EL (cell line): Measurements from ENCODE around the gene CTNND2.
"Not testable (repeated sequence)": the region's sequence is repeated elsewhere in the genome, so short reads cannot be mapped to it uniquely, and the experiment has no call there.

Experiments
- DNase-seq: peaks from one replicate; pipeline ENCODE4 v3.0.0-alpha.2; 2016

CTNND2 gene

DNA sequence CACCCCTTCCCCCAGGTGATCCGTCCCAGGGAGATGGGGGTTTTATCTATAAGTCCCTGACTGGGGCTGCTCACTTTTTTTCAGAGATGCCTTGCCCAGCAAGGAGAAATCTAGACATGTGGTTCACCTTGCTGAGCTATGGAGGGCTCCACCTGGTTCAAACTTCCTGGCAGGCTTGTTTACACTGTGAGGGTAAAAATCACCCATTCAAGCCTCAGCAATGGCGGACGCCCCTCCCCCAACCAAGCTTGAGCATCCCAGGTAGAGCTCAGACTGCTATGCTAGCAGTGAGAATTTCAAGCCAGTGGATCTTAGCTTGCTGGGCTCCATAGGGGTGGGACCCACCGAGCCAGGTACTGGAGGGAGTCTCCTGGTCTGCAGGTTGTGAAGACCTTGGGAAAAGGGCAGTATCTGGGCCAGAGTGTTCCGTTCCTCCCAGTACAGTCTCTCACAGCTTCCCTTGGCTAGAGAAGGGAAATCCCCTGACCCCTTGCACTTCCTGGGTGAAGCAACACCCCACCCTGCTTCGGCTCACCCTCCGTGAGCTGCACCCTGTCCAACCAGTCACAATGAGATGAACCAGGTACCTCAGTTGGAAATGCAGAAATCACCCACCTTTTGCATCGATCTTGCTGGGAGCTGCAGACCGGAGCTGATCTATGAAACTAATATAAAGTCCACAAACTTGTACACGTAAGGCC, 231.7 kb downstream of the CTNND2 start:
- DNase-seq: no peak

DNA sequence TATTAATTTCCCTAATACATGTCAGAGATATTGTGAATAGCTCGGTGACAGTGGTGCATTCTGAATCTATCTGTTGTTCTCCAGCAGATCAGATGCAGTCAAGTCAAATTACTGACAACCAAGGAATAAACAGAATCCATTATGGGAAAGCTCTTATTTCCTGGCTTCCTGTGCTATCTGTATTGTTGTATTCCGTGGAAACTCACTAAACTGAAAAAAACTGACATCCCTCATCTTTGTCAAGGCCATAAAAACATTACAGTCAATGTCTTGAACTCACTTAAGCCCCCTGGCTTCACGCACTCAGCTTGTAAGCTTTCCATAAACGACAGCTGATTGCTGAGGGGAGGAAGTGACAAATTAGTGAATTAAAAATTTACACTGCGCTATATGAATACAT, 245.9 kb downstream of the CTNND2 start:
- no peak for DNase-seq

DNA sequence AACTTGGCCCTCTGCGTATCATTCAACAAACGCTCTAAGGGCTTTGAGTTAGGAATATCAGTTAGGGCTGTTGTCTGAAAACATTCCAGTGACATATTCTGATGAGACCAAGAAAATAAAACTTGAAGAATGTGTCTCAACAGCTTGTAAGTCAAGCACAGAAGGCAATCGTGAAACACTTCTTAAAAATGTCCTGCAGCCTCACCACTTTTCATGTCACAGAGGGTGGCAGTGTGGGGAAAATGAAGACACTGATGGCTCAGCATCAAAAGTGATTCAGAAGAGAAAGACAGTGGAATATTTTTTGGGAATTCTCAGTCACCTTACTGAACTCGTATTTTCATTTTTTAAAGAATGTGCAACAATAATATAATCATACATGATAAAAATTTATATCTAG, 247.3 kb downstream of the CTNND2 start:
- DNase-seq: no peak

DNA sequence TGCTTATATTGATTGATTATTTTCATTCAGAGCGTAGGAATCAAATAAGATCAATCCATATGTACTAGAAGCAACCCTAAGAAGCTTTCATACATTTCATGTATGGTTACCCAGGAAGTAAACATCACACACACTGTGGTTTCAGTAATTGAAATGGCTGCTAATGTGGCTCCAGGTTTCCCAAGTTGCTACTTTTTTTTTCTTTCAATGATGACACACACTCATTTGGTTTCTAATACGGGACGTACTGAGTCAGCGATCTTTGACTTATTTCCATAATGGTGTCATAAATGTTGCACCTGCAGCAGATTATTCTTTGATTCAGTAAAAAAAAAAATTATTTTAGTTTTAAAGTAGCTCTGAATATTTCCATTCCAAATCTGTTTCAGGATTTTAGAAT, 248.6 kb downstream of the CTNND2 start:
- DNase-seq: no peak

DNA sequence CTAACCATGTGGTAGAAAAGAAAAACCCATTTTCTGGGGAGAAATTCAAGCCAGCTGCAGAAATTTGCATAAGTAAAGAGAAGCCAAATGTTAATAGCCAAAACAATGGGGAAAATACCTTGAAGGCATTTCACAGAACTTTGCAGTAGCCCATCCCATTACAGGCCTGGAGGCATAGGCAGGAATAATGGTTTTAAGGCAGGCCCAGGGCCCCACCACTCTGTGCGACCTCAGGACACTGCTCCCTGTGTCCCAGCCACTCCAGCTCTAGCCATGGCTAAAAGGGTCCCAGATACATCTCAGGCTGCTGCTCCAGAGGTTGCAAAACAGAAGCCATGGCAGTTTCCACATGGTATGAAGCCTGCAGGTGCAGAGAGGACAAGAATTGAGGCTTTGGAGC, 253.3 kb downstream of the CTNND2 start:
- no peak for DNase-seq

DNA sequence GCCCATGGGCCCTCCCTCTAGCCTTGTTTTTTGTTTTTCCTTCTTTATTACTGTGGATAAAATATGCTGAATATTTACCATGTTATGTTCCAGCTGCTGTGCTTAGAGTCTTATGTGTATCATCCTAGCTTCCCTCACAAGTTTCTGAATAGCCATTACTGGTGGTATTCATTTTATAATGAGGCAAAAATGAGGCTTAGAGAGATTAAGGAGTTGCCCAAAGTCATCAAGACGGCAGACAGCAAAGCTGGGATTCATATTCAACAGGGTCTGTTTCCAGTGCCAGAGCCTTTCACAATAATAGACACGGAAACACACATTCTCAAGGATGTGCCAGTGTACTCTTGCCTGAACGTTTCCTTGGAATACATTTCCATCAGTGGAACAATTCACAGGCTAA, 258.1 kb downstream of the CTNND2 start:
- DNase-seq: no peak

DNA sequence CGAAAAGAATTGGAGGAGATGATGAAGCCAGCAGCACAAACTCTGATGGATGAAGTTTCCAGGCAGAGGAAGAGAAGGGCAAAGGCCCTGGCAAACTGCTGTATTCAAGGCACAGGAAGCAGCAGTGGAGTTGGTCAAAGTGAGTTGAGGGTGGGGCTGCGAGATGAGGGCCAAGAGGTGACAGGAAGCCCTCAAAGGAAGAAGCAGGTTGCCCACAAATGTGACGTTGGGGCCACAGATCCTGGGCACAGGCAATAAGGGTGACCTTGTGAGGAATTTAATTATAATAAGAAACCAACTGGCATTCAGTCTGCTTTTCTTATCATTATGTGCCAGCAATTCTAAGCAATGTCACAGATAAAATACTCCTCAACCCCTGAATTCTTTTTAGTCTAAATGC, 261.8 kb downstream of the CTNND2 start:
- no peak for DNase-seq

DNA sequence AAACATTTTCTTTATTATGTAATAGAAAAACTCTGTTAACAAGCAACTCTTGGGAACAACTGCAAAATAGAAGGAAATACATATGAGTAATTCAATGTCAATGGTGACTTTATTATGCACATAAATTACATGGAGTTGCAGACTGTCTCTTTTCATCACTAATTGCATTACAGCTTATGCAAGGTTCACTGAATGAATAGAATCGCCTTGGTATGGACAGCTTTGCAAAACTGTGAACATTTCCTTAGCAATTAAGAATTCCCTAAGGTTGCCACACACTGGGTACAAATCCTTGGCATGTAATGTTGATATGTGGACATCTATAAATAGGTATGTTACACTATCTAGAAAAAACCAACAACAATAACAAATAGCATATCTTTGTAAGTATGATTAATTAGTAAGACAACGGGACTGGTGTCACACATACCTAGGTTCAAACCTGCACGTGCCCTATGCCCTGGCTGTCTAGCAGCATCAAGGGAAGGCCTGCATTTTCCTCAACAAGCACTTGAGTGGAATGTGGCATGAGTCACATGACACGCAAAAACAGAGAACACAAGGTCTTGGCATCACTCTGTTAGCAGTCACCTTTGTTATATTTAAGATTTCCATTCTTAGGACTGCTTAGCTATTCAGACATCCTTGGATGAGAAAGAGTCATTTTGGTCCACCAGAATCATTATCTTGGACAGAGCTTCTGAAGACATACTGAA, 263.9 kb downstream of the CTNND2 start:
- DNase-seq: no peak

DNA sequence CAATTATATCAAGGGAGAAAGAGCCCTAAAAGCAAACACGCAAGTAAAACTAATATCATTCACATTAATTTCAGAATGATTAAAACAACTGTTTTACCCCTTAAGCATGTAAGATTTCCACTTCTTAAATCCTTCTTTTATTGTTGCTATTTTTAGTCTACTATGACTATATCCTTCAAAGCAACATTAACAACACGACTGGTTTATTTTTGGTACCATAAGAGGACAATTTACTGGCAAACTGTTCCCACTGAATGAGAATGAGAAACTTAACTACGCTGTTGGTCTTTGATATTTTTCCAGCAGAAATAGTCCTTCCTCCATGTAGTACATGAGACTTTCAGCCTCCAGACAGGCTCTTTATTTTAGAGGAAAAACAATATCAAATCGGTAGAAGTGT, 281.5 kb downstream of the CTNND2 start:
- DNase-seq: no peak

DNA sequence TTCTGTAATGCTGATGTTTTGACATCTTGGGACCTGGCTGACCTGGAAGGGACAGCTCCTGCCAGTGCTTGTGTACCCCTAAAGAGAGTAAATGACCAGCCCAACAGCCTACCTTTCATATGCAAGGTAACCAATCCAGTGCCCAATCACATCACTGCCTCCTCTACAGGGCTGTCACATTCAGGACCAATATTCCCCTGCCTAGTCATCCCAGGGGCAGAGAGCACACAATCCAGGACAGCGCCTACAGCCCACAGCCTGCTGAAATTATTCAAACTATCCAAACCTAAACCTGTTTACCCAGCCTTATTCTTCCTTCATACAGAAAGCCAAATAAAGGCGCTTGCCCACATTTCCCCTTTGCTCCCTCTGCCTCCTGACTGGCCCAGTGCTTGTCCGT, 284.1 kb downstream of the CTNND2 start:
- no peak for DNase-seq

DNA sequence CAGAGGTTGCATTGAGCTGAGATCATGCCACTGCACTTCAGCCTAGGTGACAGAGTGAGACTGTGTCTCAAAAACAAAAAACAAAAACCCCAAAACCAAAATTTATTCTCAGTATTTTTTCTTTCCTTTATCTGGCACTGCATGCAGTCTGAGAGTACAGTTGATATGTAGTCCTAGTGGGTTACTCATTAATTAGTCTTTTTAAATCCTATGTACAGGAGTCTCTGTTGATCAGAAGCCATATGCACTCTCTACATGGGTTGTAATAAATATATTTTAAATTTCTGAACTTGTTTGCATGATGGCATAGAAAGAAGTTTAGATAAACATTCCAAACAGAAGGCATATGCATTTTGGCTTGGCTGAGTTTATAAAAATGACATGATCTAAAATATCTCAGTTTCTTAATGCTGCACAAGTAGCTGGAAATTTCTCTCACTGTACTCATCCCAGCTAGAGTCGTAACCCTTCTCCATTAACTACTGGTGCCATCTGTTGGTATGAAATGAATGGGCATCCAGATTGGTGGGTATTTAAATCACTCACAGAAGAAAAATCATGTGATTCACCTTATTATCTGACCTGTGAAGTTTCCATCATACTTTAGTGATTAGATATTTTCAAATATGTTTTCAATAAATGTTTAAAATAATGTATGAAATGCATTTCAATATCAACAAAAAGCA, 284.8 kb downstream of the CTNND2 start:
- no peak for DNase-seq

DNA sequence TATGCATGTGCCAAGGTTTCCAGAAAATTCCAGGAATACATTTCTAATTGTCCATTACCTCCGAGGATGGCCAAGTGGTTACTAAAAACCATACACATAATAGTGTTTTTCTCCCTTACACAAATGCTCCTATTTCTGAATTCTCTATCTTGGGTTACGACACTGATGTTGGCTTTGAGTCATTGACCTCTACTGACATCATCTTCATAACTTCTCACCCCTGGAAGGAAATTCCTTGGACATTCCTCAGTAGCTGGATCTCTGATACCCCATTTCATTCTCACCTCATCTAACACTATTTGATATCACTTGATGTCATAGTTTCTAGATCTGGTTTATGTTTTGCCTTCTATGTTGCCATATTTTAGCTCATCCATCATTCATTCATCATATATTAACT, 287.2 kb downstream of the CTNND2 start:
- no peak for DNase-seq

DNA sequence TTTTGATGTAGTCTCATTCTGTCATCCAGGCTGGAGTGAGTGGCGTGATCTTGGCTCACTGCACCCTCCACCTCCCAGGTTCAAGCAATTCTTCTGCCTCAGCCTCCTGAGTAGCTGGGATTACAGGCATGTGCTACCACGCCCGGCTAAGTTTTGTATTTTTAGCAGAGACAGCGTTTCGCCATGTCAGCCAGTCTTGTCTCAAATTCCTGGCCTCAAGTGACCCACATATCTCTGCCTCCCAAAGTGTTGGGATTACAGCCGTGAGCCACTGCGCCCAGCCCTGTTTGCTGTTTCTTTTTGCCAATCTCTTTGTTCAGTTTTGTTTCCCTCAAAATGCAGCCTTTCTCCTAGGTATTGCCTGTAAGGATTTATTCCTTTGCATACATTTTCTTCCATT, 287.6 kb downstream of the CTNND2 start:
- DNase-seq: not testable (repeated sequence)

DNA sequence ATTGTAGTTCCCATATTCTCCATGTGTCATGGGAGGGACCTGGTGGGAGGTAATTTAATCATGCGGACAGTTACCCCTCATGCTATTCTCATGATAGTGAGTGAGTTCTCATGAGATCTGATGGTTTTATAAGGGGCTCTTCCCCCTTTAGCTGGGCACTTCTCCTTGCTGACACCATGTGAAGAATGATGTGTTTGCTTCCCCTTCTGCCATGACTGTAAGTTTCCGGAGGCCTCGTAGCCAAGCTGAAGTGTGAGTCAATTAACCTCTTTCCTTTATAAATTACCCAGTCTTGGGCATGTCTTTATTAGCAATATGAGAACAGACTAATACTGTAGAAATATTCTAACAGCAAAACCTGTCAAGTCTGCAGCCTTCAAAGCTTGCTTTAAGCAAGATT, 293.2 kb downstream of the CTNND2 start:
- DNase-seq: no peak

DNA sequence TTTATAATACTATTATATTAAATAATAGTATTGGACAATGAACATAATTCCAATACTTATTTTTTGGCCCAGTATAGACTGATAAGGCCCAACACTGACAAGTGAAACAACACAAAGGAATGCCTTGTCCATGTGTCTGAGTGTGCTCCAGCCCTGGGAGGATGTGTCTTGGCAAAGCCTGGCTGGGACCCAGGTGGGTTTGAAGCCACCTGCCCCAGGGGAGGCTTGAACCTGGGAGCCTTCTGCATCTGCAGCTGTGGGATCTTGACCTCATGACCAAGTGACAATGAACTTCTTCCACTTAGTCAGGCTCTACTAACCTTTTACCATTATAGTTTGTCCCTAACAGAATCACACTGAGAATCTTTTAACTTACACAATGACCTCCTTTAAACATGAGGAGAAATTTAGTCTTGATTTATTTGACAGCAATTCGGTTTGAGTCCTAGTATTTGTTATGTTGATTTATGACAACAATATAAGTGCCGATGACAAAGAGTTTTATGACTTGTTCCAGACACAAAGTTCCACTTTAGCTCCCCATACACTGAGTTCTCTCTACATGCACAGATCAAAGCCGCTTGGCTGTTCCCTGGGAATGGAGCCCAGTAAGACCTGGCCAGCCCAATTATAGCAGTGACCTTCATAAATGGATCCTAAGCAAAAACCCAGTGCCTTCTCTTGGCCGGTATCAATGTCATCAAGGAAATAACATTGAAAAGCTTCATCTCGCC, 294.5 kb downstream of the CTNND2 start:
- DNase-seq: no peak

DNA sequence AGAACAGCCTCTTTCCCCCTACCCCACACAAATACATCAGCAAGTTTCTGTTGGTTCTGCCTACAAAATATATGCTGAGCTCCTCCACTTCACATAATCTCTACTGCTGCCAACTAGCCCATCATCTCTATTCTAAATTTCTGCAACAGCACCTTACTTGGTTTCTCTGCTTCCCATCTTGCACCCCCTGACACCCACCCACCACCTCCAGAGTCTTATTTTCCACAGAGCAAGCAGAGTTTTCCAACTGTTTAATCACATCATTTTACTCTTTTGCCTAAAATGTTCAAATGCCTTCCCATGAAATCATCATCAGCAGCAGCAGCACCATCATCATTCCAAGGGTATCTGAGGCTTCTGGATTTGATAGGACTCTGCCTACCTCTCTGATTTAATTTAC, 295.7 kb downstream of the CTNND2 start:
- DNase-seq: no peak

DNA sequence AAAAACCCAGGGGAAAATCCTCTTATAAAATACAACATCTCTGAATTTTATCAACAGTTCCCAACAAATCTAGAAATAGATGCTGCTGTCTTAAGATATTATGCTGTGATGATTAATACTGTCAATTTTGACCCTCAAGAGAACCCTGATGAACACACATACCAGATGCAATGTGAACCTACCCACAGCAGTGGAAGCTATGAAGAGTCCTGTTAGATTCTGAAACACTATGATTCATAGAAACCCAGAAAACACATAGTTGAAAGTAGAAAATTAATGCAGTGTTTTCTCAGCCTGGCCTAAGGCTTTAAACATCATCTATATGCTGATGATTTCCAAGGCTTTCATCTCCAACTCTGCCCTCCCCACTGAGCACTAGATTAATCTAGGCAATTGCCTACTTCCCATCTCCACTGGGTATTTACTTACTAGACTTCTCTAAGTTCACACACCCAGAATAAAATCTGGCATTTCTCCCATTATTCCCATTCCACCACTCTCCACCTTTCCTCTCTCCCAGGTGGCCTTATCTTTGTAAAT, 296.2 kb downstream of the CTNND2 start:
- no peak for DNase-seq

DNA sequence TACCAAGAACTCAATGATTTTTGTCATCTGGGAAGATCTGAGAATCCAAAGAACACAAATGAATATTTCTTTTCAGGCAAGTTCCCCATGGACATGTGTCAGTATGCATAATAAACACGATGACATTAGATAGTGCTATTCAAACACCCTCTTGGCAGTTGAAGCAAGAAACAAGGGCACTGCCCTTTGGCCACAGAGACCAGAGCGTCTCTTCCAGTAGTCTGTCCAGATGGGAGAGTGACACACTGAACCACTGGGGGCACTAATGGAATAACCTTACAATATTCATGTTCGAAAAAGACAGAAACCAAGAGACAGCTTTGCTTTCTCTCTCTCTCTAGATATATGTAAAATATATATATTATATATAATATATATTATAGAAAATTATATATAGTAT, 301.9 kb downstream of the CTNND2 start:
- no peak for DNase-seq

DNA sequence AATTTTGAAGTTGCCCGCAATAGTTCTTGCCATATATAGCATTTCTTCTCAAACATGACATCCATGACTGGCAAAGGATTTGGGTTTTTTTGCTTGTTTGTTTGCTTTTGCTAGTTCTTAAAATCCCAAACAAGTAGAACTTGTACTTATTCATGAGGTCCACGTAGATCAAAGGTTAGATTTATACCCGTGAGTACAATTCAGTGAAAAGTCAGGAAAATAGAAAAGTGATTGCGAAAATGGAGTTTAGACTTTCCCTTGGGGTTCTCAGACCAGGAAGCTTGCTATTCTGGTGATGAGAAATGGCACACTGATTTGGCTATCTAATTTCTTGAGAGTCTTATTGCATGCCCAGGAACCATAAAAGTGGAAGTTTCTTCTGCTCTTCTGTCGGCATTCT, 304.7 kb downstream of the CTNND2 start:
- DNase-seq: no peak

DNA sequence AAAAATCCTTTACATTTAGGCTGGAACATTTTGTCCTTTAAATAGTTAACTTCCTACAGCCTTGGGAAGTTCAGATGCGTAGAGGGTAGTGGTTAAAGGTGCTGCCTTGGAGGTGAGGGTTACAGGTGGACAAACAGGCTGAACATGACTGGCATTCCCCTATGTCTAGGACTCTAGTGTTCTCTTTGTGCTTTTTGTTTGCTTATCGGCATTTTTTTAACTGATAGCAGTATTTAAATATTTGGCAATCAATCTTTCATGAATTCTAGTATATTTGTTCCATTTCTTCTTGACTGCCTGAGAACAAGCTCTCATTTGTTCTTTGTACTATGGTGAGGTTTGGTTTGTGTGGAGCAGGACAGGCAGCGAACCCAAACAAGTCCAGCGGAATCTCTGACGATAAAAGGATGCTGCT, 307.6 kb downstream of the CTNND2 start:
- no peak for DNase-seq

DNA sequence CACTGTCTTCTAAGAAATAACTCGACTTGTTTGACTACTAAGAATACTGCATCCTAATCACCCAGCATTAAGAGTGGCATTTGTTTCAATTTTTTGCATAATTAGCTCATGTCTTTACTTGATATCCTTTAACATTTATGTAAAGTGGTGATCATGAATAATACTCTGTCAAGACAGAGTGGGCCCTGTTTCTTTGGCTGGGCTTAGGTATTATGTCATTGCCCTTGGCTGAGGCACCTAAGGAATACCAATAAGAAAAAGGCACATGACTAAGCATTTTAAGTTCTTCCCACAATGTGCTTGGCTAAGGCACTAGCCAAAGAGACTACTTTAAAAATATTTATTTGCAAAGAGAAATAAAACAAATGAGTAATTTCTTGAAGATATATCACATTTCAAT, 308.1 kb downstream of the CTNND2 start:
- no peak for DNase-seq

DNA sequence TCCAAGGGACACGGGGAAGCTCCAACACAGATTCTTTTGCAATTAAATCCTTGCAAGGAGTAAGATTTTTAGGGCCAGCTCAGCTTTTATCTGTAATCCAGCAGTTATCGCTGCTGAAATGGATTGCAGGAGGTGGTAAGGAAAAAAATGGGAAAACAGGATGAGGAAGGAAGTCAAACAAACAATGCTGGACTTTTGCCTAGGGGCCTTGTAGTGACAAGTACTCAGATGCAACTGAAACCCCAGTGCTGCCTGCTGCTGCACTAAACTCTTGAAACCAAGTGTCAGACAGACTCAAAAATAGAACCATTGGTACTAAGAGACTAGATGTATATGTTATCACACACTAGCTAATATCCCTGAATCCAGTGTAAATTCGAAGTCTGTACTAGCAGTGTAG, 309.2 kb downstream of the CTNND2 start:
- no peak for DNase-seq

DNA sequence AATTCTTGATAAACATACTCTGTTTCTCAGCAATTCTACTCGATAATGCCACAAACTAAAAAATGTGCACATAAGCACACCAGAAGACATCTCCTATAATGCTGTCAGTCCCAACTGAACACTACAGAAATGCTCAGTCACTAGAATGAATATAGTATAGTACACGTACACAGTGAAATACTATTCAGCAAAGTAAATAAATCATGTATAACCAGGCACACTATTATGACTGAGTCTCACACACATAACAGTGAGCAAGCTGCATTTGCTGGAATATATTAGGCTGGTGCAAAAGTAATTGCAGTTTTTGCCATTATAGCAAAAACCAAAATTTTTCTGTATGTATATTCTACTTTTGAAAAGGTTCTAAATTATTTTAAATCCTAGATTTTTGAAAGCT, 310.2 kb downstream of the CTNND2 start:
- DNase-seq: no peak
